DMS114 treated with DMSO at 0.1 percent for 48 hours (cell line): ENCODE measurements around the gene ZNF747.

ENCODE experiments used
- DNase-seq: peaks from one replicate; lab custom pipeline; 2025; ENCODE audit not compliant: unreplicated experiment; lab: John Stamatoyannopoulos, UW

ZNF747 gene

DNA sequence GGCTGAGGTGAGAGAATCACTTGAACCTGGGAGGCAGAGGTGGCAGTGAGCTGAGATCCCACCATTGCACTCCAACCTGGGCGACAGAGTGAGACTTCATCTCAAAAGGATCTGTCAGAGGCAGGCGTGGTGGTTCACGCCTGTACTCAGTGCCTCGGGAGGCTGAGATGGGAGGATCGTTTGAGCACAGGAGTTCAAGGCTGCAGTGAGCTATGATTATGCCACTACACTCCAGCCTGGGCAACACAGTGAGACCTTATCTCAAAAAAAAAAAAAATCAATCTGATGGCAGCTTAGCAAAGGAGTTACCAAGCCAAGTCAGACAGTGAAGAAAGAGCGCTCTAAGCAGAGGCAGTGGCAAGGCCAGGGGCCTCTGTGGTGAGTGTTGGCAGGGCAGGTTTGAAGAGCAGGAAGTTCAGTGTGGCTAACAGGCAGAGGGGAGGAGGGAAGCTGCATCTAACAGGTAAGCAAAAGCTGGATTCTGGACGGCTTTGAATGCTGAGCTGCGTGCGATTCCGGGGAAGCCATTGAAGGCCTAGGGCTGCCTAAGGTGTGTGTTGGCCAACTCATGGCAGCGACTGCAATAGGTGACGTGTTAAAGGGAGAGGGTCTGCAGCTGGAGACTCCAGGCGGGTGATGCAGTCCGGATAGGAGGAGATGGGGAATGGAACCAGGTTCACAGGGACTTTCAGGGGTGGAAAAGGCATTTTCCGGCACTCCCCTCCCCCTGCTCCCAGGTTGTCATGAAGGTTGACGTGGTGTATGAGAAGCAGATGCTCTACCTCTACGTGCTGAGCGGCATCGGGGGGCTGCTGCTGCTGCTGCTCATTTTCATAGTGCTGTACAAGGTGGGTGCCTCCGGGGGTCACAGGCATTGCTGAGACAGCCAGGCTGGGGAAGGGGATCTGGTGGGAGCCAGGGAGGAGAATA is 15.3 kb downstream of the ZNF747 start:
- no peak for DNase-seq

DNA sequence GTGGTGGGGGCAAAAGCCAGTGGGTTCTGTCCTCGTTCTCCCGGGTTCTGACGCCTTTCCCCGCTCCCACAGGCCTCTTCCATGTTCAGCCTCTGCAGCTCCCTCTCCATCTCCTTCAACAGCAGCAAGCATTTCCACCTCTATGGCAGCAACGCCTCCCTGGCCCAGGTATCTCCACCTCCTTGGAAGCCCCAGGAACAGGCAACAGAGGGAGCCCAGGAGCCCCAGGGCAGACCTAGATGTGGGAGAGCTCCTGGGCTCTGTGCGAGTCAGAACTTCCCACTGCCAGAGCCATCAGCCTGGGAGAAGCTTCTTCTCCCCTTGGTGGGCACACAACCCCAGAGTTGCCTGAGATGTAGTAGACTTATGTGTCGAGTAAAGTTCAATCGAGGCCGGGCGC is 16.1 kb downstream of the ZNF747 start:
- no peak for DNase-seq

DNA sequence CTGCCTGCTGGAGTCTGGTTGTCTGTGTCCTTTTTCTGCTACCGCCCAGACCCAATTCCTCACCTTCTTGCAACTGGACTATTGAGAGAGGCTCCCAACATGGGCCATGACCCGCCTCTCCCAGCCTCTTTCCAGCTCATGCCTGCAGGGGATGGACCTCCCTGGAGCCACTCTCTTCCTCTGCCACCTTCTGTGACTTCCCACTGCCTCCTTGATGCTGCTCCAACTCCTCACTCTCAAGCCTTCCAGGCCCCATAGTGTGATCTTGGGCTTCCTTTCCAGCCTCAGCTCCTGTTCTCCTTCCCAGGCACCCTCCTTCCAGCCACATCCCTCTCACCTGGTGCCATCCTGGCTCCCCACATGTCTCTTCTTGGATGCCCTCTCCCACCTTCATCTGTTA is 19.4 kb downstream of the ZNF747 start:
- no peak for DNase-seq

DNA sequence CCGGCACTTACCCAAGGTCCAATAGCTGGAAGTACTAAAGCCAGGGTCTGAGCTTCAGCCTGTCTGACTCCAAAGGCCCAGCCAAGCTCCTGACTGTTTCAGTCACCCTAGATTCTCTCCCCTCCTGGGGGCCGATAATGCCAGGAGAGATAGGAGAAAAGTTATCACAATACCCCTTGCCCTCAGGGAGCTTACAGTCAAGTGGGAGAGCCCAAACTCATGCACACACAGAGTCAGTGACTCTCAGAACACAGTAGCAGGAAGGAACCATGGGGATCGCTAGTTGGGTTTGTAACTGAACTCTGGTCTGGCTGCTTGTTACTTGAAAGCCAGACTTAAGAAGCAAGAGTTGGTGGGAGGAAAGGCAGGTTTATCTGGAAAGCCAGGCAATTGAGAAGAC is 23.1 kb downstream of the ZNF747 start:
- no peak for DNase-seq

DNA sequence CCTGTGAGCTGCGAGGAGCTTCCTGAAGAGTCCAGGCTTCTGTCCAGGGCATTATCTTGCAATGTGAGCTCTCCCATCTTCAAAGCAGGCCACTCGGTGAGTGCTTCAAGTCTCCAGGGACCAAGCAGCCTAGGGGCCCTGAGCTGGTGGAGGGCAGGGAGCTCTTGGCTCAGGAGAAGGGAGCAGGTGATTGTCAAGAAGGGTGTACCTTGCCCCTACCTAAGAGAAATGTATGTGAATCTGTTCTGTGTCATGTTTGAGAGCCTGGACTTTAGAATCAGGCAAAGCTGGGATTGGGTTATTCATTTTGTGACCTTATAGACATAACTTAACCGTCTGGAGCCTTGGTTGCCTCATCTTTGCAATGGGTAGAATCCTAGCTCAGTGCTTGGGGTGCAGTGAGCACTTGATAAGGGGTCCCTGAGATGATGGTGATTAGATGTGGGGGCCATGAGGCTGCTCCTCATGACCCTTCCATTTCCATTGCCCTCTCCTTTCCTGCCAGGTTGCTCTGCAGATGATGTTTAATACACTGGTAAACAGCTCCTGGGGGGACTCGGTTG is 24.2 kb downstream of the ZNF747 start:
- DNase-seq, result no peak

DNA sequence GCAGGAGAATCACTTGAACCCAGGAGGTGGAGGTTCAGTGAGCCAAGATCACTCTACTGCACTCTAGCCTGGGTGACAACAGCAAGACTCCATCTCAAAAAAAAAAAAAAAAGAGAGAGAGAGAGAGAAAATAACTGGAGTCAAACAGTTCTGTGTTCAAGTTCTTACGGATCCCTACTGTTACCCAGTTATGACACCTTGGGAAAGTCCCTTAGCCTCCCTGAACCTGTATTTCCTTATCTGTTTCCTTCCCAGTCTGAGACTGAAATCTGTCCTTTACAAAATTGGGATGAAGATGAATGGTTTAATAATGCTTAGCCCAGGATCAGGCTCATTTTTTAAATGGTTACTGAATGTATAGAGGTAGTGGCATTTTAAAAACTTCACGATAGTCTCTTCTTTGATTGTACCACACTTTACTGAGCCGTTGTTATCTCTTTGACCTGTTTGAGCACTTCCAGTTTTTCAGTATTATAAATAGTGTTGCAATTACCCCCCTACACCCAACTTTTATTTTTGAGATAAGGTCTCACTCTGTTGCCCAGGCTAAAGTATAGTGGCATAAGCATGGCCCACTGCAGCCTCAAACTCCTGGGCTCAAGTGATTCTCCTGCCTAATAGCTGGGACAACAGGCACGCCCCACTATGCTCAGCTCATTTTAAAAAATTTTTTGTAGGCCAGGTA is 25.4 kb downstream of the ZNF747 start:
- no peak for DNase-seq

DNA sequence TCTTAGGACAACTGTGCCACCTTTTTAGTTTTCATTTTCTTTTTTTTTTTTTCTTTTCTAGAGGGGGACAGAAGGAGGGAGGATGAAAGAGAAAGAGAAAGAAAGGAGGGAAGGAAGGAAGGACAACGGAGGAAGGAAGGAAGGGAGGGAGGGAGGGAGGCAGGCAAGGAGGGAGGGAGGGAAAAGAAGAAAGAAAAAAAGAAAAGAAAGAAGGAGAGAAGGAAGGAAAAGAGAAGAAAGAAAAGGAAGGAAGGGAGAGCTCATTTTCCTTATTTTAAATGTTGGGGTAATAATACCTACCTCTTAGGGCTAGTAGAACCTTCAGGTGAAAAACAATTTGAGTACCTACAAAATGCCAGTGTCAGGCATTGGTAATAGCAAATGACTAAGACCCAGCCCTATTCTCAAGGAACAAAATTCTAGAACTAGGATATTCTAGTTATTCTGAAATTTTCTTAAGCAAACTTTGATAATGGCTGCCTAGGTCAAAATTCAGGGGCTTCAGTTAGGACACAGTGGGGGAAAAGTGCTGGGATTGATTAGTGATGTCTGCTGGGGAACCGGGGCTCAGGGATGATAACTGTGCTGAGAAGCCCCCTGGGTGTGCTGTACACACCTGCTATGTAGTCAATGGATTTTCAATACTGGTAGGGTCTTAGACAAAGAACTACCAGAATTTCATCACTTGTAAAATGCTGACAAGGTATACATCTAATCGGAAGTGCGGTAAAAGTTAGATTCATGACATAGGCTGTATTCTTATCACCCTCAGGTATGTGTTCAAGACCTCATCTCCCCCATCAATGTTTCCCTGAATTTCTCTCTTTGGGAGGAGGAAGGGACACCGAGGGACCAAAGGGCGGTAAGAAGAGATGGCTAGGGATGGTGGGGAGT is 31.0 kb downstream of the ZNF747 start:
- DNase-seq, result no peak

DNA sequence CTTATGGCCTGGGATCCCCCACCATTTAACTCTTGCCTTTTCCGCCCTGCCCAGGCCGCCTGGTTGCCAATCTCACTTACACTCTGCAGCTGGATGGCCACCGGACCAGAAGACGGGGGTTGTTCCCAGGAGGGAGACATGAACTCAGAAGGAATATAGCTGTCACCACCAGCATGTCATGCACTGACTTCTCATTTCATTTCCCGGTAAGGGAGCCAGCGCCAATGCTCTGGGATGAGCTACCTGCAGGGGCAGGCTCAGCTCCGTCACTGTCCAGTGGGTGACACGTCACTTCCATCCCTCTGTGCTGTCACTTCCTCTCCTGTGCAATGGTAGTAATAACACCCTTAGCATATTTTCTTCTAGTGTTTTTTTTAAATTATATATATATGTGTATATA is 35.4 kb downstream of the ZNF747 start:
- no peak for DNase-seq

DNA sequence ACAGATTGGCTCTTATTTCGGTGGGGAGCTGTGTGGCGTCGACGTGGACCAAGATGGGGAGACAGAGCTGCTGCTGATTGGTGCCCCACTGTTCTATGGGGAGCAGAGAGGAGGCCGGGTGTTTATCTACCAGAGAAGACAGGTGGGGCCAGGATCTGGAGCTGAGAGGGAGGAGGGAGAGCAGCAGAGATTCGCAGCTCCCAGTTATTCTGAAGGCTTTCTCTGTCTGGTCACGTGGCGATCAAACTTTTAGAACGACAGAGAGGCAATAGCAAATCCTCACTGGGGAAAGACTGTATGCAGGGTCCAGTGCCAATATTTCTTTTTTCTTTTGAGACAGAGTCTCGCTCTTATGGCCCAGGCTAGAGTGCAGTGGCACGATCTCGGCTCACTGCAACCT is 39.9 kb downstream of the ZNF747 start:
- DNase-seq, result no peak

DNA sequence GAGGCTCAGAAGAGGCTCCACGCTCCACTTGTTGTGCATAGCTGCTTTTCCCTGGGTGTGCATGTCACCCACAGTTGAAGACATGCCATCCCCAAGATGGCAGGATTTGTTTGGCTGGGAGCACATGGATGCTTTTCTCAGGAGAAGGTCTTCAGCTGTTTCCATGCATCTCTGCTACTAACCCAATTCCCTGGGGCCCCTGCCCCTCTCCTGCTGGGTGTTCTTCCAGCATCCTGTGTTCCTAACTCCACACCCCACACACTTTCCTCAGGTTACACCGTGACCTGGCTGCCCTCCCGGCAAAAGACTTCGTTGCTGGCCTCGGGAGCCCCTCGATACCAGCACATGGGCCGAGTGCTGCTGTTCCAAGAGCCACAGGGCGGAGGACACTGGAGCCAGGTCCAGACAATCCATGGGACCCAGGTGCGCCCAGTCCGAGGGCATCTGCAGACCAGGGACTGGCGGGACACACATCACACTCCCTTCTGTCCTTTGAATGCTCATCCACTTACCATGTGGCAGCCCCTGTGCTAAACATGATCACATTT is 40.6 kb downstream of the ZNF747 start:
- no peak for DNase-seq

DNA sequence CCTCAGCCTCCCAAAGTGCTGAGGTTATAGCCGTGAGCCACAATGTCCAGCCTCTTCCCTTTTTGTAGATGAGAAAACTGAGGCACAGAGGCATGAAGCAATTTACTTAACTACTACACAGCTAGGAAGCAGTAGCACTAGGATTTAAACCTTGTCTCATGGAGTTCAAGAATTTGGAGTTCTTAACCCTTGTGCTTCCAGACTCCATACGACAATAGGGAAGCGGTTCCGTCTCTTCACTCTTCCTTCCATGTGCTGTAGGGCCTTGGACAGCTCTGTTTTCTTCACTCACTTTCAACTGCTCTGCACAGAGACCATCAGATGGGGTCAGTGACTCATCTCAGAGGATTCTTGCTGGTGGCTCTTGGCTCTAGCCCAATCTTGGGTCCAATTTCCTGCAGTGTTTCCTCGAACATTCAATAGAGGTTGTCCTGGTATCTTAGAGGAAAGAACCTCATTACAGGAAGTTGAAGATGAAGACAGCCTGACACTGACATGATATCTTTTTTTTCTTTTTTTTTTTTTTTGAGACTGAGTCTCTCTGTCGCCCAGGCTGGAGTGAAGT is 42.8 kb downstream of the ZNF747 start:
- DNase-seq, result no peak

DNA sequence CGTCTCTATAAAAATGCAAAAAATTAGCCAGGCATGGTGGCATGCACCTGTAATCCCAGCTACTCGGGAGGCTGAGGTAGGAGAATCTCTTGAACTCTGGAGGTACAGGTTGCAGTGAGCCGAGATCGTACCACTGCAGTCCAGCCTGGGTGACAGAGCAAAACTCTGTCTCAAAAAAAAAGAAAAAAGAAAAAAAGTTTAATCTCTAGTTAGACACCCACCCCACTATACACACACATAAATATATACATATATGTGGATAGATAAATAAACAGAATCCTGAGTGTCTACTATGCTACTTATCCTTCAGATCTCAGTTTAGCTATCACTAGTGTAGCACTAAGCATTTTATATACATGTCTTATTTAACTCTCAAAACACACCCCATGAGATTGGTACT is 43.4 kb downstream of the ZNF747 start:
- DNase-seq, result no peak

DNA sequence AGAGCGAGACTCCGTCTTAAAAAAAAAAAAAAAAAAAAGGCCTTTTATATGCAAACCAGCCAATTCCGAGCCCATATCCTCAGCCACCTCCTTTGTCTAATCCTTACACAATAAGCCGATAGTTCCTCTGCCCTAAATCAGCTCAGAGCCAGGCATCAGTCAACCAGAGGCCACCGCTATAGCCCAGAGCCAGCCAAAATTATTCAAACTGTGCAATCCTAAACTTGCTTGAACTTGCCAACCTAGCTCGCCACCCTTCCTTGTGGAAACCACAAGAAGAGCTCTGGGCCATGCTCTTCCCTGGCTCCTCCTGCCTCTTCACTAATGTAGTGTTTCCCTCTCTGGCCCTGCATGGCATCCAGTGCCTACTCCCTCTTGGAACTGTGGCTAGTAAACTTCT is 44.4 kb downstream of the ZNF747 start:
- no peak for DNase-seq

DNA sequence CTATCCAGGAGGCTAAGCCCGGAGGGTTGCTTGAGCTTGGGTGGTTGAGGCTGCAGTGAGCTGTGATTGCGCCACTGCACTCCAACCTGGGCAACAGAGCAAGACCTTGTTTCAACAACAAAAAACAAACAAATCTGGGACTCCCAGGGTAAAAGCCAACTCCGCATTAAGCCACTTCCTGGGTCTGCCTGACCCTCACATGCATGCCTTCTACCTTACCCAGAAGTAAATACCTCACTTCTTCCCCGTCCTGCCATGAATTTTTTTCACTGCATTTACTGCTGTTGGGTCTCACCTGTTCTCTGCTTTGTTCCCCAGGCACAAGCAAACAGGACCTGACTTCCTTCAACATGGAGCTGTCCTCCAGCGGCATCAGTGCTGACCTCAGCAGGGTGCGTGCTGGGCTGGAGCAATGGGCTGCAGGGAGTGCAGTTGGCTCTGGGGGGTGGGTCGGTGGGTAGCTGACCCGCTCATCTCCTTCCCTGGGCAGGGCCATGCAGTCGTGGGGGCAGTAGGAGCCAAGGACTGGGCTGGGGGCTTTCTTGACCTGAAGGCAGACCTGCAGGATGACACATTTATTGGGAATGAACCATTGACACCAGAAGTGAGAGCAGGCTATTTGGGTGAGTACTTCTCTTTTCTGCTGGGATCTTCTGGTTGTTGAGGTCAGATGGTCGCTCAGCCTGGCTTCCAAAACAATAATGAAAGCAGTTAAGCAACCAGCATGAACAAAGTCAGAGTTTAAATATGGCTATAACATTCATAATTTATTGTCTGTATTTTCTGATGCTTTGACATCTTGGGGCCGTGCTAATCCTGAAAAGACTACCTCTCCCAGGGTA is 45.7 kb downstream of the ZNF747 start:
- DNase-seq, result no peak

DNA sequence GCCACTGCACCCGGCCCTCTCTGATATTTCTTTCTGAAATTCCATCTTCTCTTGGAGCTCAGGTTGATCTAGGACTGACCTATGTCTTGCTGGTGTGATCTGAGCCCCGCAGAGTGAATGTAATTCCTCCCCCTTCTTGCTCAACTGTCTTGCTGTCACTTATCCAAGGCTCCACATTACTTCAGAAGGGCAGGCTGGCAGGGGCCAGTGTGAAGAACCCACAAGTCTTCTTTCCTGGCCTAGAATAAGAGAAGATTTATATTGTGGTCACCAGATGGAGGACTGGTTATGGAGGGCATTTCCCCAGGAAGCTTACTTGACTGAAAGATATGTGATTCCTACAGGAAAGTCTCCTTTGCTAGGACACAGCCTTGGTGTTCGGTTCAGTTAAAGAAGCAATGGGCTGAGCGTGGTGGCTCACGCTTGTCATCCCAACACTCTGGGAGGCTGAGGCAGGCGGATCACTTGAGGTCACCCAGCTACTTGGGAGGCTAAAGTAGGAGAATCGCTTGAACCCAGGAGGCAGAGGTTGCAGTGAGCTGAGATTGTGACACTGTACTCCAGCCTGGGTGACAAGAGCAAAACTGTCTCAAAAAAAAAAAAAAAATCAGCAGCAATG is 48.7 kb downstream of the ZNF747 start:
- DNase-seq, result no peak

DNA sequence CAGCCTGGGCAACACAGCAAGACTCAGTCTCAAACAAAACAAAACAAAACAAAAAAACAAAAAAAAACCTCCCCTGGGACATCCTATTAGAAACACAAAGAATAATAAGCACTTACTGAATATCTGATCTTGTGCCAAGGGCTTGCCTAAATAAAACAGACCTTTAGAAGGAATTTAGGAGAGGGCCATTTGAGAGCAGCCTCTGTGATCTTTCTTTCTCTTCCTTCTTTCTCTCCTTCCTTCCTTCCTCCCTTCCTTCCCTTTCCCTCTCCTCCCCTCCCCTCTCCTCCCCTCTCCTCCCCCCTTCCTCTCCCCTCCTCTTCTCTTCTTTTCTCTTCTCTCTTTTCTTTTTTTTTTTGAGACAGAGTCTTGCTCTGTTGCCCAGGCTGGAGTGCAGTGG is 49.8 kb downstream of the ZNF747 start:
- DNase-seq, result no peak

DNA sequence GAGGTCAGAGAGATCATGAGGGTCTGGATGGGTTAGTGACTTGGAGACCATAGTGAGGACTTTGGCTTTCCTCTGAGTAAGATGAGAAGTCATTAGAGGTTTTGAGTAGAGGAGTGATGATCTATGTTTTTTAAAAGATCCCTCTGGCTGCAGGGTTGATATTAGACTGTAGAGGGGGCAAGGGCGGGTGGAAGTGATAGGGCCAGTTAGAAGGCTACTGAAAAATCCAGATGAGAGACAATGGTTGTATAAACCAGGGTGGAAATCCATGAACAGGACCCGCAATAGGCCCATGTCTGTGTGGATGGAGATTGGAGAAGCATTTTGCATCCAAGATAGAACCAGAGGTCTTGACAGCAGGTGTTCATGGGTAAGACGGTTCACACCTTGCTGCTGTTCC is 52.3 kb downstream of the ZNF747 start:
- DNase-seq, result no peak

DNA sequence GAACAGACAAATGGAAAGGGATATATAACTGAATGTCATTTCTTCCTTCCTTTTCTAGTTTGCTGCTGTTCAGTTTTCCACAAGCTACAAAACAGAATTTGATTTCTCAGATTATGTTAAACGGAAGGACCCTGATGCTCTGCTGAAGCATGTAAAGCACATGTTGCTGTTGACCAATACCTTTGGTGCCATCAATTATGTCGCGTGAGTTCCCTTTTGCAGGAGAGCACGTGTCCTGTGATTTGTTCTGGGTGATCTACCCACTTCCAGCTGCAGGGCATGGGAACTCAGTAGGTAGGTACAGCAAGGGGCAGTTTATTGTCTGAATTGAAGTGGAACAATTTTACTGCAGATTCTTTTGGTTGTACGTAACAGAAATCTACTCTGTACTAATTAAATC is 53.3 kb downstream of the ZNF747 start:
- DNase-seq, result no peak
